Measurements from ENCODE around the gene MEIOSIN. TPM values are rescaled to one million over a fixed set of nuclear protein-coding genes. Genes with fewer than 3 reads are reported as not detected.

Gene MEIOSIN
- total and polyA plus RNA-seq, 9 of the 15 experiments (the other 6 are each of a cell fraction or from before 2014, with no cell fraction given): 0.06 to 2.0 (median 0.76) TPM

DNA sequence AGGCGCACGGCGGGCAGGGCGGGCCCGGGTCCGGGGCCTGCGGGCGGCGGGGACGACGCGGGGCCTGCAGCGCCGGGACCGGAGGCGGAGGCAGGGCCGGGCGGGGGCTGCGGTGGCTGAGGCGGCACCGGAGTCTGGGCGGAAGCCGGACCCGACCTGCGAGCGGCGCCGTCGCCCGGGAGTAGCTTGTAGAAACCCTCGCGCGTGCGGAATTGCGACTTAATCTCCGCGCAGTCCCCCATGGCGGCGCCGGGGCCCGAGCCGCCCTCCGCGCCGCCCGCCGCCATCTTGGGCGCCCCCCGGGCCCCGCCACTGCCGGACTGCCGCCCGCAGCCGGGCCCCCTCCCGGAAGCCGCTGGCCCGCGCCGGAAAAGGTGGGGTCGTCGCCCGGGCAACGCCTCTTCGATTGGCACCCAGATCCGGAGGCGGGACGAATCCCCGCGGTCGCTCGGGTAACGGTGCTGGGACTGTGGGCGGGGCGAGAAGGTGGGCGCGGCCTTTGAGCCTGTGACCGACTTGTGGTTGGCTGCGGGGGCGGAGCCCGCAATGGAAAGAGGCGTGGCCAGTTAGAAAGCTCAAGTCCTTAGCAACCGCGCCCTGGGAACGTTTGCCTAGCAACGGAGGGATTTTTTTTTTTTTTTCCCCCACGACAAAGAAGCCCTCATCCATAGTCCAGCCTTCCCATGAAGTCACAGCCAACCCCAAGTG lies 59.4 kb downstream of the MEIOSIN start, which contains the start of gene DMWD (continued):
- TF ChIP-seq SMAD4 (CRISPR knock-in tag; conservative IDR thresholded peaks at IDR 0.05): peak; percentile 86
- TF ChIP-seq NCOR1 (IDR thresholded peaks at IDR 0.05): no peak
- TF ChIP-seq MCM5 (IDR thresholded peaks at IDR 0.05; ENCODE audit: low read depth): no peak
- no peak for TF ChIP-seq ZNF707 (CRISPR knock-in tag; conservative IDR thresholded peaks at IDR 0.05)
- no peak for TF ChIP-seq KLF6 (CRISPR knock-in tag; IDR thresholded peaks at IDR 0.05; ENCODE audit: borderline replicate concordance)
- no peak for TF ChIP-seq RUNX1 (IDR thresholded peaks at IDR 0.05; ENCODE audit: low read depth)
- no peak for TF ChIP-seq MTA3 (IDR thresholded peaks at IDR 0.05; ENCODE audit: borderline replicate concordance)
- peak; percentile 43; the same call in 1 of the 2 replicates for TF ChIP-seq HCFC1 (IDR thresholded peaks at IDR 0.05; ENCODE audit: low read depth, low read length)
- TF ChIP-seq ARHGAP35 (IDR thresholded peaks at IDR 0.05; ENCODE audit: partially characterized antibody): no peak
- TF ChIP-seq, protein P1, sequence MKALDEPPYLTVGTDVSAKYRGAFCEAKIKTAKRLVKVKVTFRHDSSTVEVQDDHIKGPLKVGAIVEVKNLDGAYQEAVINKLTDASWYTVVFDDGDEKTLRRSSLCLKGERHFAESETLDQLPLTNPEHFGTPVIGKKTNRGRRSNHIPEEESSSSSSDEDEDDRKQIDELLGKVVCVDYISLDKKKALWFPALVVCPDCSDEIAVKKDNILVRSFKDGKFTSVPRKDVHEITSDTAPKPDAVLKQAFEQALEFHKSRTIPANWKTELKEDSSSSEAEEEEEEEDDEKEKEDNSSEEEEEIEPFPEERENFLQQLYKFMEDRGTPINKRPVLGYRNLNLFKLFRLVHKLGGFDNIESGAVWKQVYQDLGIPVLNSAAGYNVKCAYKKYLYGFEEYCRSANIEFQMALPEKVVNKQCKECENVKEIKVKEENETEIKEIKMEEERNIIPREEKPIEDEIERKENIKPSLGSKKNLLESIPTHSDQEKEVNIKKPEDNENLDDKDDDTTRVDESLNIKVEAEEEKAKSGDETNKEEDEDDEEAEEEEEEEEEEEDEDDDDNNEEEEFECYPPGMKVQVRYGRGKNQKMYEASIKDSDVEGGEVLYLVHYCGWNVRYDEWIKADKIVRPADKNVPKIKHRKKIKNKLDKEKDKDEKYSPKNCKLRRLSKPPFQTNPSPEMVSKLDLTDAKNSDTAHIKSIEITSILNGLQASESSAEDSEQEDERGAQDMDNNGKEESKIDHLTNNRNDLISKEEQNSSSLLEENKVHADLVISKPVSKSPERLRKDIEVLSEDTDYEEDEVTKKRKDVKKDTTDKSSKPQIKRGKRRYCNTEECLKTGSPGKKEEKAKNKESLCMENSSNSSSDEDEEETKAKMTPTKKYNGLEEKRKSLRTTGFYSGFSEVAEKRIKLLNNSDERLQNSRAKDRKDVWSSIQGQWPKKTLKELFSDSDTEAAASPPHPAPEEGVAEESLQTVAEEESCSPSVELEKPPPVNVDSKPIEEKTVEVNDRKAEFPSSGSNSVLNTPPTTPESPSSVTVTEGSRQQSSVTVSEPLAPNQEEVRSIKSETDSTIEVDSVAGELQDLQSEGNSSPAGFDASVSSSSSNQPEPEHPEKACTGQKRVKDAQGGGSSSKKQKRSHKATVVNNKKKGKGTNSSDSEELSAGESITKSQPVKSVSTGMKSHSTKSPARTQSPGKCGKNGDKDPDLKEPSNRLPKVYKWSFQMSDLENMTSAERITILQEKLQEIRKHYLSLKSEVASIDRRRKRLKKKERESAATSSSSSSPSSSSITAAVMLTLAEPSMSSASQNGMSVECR (CRISPR knock-in tag; IDR thresholded peaks at IDR 0.05): no peak
- TF ChIP-seq SMARCA4 (IDR thresholded peaks at IDR 0.05): no peak
- no peak for TF ChIP-seq RBM39 (optimal IDR thresholded peaks at IDR 0.05; ENCODE audit: low read depth, low read length)
- TF ChIP-seq, protein P2, sequence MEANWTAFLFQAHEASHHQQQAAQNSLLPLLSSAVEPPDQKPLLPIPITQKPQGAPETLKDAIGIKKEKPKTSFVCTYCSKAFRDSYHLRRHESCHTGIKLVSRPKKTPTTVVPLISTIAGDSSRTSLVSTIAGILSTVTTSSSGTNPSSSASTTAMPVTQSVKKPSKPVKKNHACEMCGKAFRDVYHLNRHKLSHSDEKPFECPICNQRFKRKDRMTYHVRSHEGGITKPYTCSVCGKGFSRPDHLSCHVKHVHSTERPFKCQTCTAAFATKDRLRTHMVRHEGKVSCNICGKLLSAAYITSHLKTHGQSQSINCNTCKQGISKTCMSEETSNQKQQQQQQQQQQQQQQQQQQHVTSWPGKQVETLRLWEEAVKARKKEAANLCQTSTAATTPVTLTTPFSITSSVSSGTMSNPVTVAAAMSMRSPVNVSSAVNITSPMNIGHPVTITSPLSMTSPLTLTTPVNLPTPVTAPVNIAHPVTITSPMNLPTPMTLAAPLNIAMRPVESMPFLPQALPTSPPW (CRISPR knock-in tag; IDR thresholded peaks at IDR 0.05): peak; percentile 96
- TF ChIP-seq NCOA4 (IDR thresholded peaks at IDR 0.05; ENCODE audit: partially characterized antibody): no peak
- TF ChIP-seq NFATC3 (IDR thresholded peaks at IDR 0.05): no peak
- no peak for TF ChIP-seq ZFP30 (CRISPR knock-in tag; IDR thresholded peaks at IDR 0.05; ENCODE audit: borderline replicate concordance)
- TF ChIP-seq JUNB (CRISPR knock-in tag; conservative IDR thresholded peaks at IDR 0.05): no peak
